ENCODE data around the gene PEAK3.

The PEAK3 gene

DNA sequence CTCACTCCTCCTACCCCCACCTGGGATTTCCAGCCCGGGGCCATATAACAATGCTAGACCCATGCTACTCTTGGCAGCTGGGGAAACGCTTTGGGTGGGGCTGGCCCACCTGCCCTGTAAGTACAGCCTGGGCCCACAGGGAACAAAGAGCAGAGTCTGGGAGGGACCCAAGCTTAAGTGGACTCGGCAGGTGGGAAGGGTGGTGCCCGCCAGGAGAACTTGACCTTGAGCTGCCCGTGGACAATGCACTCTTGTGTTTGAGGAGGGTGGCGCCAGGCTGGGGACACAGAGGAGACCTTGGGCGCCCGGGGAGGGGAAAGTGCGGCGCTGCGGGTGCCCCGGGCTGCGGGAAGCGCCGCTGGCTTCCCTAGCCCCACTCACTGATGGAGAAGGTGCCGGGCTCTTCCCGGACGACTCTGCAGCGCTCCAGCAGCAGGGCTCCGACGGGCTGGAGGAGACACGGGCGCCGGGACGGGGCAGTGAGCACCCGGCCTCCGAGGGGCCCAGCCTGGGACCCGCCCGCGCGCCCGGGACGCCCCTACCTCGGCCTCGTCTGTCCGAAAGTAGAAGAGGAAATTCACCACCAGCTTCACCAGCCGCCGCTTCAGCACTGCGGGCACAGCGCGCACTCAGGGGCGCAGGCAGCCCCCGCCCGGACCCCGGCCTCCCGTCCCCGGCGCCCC lies 46.5 kb downstream of the PEAK3 start:
- no peak for FAIRE-seq

DNA sequence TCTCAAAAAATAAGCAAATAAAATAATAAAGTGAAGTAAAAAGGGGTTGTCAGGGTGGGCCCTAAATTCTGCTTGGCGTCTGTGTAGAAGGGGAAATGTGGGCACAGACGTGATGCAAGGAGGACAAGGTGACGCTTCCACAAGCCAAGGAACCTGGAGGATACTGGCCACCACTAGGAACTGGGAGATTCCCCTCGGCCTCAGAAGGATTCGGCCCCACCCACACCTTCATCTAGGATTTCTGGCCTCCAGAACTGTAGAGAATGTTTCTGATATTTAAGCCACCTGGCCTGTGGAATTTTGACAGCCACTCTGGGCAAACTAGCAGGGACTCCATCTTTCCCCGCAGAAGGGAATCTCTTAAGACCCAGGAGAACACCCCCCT lies 47.0 kb downstream of the PEAK3 start:
- no peak for FAIRE-seq

DNA sequence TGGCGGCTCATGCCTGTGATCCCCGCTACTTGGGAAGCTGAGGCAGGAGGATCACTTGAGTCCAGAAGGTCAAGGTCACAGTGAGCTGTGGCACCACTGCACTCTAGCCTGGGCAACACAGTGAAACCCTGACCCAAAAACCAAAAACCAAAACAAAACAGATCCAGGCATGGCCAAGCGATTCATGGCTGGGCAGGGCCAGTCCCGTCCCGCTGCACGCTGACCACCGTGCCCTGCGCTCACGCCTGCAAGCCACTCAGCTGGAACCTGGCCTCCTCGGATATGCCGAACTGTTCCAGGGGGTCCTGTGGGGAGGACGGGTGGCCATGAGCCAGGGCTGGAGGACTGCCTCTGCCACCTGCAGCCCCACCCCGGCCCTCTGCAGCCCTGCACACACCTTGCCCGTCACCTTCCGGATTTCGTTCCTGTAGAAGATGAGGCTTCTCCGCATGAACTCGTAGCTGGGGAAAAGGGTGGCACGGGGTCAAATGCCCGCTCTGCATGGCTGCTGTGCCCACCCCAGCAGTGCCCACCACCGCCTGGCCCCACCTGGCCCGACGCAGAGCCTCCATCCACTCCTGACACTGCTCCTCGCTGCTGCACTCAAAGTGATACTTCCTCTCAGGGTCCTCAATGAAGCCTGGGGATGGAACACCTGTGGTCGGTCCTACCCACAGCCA lies 48.2 kb downstream of the PEAK3 start:
- no peak for FAIRE-seq

DNA sequence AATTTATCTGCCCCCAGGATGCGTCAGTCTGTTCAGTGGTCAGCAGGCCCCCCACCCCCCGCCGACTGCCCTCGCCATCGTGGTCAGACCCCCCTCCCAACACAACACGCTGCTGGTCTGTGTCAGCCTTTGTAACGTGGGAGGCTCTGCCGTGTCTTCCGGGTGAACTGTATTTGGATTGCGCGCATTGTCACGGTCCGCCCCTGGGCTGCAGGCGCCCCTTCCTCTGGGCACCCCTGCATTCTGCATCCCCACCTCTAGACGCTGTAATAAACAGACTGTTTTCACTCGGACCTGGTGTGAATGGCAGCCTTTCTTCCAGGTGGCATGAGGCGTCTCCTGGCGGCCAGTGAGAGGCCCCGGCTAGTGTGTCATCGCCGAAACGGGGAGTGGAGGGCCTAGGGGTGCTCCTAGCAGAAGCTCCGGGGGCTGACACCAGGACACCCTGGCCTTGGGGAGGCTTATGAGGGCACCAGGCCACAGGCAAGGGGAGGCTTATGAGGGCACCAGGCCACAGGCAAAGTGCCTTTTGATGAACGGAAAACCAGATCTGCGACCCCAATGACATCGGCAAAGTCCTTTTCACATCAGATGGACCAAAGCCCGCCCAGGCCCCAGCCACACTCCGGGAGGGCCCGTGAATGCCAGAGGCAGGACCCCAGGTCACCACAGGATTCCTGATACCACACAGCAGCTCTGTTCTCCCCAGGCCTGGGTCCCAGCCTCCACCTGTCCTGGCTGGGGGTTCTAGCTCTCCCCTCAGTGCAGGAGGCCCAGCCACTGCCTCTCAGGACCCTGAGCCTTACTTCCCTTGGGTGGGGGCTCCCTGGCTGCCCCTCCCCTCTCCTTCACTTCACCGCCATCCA lies 49.5 kb downstream of the PEAK3 start:
- FAIRE-seq = no peak

DNA sequence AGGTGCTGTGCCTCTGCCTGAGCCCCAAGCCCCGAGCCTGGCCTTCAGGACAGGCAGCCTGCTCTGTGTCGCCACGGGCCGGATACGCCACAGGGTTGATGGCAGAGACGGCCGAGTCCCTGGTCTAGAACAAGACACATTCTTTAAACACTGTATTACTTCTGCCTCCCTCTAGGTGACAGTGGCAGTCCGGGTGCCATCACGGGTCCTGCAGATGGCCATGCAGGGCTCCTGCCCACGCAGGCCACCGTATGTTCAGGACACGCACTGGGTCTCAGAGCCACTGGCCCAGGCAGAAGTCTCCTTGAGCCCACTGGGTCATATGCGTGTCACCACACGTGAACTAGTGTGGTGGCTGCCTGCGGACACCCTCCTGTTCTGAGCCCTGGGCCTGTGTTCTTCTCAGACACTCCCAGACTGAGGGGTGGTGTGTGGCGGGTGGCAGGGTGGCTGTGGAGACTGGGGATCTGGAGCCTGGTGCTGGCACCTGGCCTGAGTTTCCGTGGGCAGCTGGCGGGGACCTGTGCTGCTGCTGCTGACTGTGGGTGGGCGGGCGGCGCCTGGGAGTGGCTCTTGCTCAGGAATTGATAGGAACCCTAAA lies 50.3 kb downstream of the PEAK3 start:
- no peak for FAIRE-seq

DNA sequence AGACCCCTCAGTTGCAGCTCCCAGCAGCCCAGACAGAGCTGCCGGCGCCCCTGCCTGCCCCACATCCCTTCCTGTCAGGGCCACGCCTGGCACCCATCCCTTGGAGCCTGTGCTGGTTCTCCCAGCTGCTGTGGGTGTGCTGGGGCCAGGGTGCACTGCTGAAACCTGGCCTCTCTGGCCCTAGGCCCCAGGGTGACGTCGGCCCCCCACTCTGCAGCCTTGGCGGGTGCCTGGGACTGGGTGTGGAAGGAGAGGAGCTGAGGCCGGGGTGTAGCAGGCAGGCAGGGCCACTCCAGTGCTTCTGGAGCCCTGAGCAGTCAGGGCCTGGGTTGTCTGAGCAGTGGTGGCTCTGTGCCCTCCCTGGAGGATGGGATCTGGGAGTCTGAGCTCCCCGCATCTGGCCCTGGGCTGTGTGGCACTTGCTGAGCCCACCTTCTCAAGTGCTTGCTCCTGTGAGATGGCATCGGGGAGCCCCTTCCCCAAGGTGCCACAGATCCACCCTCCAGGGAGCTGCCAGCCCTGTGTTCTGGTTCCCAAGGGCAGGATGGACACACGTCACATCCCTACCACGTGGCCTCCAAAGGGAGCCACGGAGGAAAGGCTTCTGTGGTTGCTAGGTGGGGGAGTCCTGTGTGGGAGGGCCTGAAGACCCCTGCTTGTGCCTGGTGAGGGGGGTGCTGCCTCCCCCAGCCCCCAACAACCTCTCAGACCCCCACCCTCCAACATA lies 51.0 kb downstream of the PEAK3 start:
- FAIRE-seq = no peak

DNA sequence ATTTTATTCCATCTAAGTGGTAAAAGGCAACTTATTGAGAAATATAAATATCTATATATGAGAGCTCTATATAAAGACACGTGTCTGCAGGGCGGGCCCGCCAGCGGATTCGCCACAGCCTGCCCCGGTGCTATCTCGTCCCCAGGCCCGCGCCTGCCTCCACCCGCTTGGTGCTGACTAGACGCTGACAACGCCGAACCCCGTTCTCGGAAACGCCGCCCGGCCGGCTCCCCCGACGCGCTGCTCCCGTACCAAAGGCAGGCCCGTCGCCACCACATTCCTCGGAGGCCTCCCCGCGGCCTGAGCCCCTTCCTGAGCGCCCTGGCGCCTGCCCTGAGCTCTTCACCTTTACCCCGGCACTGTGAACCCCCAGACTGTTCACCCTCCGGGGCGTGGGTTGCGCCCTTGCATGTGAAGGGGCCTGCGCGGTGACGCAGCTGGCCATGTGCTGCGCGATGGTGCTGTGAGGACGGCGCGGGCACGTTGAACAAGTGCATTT lies 51.9 kb downstream of the PEAK3 start:
- no peak for FAIRE-seq

DNA sequence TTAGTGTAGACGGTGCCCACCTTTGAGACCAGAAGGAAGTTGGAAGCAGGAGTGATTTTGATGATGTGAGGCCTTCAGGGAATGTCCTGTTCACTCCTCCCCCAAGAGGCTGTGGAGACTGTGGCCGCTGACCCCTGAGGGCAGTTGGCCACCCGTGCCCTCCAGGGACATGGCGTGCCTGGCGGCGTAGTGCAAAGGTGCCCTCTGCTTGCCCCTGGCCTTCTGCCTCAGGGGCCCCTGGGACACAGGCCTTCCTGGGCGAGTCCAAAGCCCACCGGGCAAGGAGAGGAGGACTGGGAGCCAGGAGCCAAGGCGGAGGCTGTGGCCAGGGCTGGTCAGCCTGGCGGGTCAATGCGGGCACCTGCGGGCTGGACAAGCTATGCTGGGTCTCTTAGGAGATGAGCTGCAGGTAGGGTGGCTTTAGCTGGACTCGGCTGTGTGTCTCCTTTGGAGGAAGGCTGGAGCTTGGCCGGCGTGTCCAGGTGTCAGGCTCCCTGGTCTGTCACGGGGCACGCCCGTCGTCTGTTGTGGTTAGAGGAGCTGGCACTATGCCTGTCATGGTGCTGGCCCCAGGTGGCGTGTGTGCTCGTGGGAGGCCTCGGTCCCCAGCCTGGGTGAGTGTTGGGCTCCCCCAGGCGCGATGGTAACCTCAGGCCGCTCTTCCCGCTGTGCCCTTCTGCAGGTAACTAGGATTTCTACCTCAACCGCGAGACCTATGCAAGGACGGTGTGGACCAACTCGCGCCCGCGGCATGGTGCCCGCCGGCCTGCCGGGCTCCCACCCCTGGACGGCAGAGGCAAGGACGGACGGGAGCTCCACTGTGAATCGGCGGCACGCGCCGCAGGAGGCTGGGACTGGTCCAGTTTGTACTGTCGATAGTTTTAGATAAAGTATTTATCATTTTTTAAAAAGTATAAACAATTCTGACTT lies 52.6 kb downstream of the PEAK3 start:
- FAIRE-seq = no peak

DNA sequence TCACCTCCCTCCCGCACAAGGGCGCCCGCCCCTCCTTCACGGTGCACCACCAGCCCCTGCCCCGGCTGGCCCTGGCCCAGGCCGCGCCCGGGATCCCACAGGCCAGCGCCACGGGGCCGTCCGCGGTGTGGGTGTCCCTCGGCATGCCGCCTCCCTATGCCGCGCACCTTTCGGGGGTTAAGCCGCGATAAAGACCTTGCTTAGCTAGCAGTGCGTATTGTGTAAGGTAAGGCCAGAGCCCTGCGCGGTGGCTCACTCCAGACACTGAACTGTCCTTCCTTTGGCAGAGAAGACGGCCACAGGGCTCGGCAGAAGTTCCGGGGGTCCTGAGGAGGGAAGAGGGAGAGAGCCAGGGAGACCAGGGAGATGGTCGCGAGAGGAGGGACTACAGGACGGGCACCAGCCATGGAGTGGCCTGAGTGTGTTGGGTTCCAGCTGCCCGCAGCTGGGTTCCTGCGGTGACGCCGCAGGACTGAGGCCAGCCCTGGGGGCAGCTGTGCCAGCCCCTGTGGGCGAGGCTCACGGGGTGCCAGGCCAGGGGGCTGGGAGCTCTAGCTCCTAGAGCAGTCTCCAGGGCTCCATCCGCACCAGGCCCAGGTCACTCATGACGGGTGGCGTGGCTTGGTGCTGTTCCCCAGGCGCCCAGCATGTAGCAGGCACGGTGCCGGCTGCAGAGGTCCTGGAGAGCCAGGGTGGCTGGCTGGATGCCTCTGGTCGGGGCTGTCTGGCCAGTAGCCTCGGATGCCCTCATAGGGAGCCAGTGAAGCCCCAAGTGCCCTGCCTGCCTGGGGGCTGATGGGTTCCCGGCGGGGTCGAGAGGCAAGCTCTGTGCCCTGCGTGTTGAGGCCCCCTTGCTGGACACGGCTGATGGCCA lies 53.6 kb downstream of the PEAK3 start:
- no peak for FAIRE-seq

DNA sequence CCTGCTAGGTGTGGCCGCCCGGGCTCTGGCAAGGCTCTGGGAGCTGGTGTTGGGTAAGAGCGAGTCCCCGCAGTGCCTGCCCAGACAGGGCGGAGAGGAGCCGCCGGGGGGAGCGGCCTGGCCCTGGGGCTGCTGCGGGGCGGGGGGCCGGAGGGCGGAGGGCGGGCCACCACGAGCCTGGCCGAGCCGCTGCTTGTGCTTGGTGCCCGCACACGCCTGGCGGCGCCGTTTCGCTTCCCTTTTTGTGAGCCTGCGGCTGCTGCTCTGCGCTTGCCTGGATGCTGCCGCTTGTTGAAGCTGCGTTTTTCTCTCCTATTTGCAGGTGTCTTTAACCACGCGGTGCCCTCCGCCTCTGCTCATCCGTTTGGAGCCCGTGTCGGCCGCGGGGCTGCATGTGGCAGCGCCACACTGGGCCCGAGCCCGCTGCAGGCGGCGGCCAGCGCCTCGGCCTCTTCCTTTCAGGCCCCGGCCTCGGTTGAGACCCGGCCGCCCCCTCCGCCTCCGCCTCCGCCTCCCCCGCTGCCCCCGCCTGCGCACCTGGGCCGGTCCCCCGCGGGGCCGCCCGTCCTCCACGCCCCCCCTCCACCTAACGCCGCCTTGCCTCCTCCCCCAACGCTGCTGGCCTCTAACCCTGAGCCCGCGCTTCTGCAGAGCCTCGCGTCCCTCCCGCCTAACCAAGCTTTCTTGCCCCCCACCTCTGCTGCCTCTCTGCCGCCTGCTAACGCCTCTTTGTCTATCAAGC lies 54.4 kb downstream of the PEAK3 start:
- no peak for FAIRE-seq

DNA sequence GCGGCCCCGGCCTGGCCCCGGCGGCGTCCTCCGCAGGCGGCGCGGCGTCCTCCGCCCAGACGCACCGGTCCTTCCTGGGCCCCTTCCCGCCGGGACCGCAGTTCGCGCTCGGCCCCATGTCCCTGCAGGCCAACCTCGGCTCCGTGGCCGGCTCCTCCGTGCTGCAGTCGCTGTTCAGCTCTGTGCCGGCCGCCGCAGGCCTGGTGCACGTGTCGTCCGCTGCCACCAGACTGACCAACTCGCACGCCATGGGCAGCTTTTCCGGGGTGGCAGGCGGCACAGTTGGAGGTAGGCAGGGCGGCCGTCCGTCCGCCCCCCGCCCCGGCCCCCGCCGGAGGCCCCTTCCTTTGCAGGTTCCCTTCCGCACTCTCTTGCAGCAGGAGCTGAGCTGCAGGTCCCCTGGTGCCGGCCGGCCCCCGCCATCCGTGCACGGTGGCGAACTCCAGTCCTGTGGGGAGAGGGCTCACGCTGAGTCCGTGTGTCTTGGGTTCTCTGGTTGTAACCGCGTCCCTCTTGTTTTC lies 55.1 kb downstream of the PEAK3 start:
- no peak for FAIRE-seq

DNA sequence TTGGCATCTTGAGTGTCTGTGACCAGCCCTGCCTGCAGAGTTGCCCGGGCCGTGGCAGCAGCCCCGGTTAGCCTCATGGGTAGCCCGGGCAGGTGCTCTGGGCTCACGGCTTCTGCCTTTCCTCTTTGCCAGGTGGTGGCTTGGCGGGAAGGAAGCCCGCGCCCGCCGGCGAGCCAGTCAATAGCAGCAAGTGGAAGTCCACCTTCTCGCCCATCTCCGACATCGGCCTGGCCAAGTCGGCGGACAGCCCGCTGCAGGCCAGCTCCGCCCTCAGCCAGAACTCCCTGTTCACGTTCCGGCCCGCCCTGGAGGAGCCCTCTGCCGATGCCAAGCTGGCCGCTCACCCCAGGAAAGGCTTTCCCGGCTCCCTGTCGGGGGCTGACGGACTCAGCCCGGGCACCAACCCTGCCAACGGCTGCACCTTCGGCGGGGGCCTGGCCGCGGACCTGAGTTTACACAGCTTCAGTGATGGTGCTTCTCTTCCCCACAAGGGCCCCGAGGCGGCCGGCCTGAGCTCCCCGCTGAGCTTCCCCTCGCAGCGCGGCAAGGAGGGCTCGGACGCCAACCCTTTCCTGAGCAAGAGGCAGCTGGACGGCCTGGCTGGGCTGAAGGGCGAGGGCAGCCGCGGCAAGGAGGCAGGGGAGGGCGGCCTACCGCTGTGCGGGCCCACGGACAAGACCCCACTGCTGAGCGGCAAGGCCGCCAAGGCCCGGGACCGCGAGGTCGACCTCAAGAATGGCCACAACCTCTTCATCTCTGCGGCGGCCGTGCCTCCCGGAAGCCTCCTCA lies 55.7 kb downstream of the PEAK3 start:
- FAIRE-seq = no peak

DNA sequence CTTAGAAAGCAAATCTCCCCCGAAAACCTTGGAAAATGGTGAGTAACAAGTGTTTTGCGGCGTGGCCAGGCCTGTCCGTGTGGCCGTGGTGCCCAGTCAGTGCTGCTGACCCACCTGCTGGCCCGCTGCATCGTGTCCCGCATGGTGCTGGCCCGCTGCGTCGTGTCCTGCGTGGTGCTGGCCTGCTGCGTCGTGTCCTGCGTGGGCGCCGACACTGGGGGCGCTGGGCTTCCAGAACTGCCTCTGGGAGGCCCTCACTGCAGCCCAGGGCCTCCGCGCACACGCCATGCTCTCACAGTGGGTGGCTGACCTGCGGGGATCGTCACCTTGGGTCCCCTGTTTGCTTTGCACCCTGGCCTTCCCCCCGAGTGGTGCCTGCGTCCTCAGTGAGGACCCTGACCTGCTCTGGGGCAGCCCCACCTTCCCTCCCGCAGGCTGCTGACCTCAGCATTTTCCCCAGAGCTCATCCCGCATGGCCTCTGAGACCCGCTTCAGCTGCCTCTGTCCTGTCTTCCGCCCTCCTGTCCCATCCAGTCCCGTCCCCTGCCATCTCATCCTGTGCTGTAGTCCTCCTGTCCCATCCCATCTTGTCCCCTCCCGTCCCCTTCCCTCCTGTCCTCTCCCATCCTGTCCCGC lies 56.4 kb downstream of the PEAK3 start:
- FAIRE-seq = no peak

DNA sequence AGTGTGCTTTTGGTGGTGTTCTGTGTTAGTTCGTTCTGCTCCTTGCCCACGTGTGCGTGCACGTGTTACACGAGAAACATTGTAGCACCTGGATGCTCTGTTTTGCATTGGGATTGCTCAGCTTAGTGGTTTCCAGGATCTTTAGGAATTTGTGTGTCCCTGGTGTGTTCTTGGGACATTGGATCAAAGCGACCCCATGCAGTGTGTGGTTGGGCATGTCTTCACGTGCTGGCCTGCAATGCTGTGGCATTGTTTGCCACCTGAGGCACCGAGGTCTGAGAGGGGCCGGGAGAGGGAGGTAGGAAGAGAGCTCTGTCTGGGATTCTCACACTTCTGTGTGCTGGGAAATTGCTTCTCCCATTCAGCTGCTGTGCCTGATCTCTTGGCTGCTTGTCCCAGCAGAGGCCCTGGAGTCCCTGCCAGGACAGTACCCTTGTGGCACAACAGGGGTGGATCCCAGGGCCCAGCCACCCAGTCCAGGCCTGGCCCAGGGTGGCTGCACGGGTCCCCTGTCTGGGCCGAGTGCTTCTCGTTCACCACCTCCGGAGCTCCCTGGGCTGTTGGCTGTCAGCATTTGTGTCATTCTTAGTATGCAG lies 57.1 kb downstream of the PEAK3 start:
- no peak for FAIRE-seq
